ENCODE measurements around the gene POU2AF1.

Gene POU2AF1

DNA sequence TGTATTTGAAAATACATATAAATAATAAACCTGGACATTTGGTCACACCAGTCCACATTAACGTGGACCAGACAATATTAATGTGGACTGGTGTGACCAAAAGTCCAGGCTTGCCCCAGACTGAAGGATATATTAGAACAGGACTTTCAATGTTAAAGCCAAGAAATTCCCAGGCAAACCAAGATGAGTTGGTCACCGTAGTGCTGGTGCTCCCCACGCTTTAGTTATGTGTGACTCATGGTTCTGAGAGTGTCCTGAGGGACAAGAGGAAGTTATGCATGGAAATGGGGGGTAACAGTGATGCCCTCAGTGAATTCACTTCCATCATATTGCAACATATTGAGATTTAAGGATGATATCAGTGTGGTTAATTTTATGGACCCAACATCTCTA is 31.4 kb downstream of the POU2AF1 start:
- DNase-seq (ENCODE audit: low read depth in 2 of 2): peak in 1 of 2 experiments; percentile 6

DNA sequence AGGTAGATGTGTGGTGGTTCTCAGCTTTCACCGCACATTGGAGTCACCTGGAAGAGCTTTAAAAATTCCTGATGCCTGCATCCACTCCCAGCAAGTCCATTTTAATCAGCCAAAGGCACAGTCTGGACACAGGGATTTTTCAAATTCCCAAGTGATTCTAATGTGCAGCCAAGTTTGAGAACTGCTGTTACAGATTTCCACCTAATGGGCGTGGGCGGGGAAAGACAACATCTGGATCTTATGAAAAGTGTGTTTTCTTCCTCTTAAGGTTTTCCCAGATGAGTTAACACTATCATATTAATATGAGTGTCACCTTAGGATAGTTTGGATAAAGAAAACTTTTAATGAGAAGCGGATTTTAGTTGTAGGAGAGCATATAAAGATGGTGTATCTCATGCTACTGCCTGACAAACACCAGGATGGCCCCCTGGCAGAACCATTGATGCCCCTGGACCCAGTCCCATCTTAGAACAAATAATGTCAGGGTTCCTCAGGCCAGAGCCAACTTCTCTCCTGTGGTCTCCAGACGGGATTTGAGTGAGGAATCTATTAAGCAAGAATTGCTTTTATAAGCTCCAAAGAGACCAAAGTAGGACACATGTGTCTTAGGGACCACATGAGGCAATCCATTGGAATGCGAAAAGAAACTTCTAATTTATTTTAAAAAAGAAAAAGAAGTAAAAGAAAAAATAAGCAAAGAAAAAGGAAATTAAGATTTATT is 31.9 kb downstream of the POU2AF1 start:
- DNase-seq (ENCODE audit: low read depth in 2 of 2): no peak

DNA sequence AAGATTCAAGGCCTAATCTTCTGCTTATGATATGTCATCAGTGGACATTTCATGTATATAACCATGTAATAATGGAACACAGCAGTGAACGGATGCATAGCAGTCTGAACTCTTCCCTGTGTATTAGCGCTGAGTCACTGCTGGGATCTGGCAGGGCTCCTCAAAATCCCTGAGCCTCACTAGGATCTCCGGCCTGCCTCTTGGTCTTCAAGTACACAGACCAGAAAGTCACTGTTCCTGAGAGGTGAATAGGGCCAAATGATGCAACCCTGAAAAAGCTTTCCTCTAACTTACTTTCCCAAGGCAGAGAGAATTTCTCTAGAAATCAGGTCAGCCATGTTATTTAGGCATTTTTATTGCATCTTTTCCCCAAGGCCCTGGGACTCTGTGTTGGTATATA is 35.0 kb downstream of the POU2AF1 start:
- peak; percentile 56 to 60 for DNase-seq (ENCODE audit: low read depth in 2 of 2)

DNA sequence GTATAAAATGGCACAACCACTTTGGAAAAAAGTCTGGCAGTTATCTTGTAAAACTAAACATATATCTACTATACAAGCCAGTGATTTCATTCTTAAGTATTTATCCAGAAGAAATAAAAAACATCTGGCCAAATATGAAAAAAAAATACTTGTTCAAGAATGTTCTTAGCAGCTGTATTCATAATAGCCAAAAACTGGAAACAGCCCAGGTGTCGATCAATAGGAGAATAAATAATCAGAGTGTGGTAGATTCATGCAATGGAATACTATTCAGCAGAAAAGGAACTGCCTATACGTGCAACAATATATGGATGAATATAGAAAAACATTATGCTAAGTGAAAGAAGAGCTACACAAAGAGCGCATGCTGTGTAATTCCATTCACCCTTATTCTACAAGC is 36.7 kb downstream of the POU2AF1 start:
- no peak for DNase-seq (ENCODE audit: low read depth in 2 of 2)

DNA sequence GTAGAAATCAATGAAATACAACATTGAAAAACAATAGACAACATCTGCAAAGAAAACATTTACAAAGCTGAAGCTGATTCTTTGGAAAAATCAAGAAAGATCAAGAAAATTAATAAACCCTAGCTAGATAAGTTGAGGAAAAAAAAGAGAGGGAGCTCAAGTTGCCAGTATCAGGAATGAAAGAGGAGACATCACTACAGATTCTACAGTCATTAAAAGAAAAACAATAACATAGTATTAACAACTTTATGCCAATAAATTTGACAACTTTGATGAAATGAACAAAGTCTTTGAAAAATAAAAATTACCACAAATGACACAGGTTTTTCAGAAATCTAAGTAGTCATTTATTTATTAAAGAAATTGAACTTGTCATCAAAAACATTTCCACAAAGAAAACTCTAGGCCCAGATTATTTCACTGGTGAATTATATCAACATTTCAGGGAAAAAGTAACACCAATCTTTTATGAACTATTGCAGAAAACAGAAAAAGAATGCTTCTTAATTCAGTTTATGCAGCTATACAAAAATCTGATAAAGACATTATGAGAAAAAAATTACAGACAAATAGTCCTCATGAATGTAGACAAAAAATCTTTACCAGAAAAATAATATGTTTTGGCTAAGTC is 39.2 kb downstream of the POU2AF1 start:
- no peak for DNase-seq (ENCODE audit: low read depth in 2 of 2)

DNA sequence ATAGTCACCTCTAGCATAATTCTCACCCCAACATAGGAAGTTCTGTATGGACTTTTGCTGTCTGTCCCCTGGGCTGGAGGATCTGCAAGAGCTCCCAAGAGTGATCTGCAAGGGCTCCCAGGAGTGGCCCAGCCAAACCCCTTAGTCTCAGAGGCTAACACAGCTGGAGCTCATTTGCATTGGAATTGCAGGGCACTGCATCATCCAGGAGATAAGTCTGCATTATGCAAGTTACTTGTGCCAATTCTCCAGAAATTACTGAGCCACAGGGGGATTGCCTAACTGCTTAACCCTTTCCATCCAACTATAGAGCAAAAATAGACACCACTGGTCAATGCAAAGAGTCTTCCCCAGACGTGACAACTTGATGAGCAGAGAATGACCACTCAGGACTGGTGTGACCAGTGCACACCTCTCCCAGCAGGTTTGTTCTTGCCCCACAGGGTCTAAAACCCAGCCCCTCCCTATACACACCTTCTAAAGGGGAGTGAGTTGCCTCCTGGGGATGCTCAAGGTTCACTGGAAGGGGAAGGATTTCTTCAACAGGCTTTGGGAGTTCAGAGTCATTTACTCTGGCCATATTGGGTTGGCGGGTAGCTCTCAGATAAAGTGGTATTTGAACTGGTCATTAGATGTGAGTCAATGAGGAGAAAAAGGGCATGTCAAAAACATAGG is 42.4 kb downstream of the POU2AF1 start:
- DNase-seq (ENCODE audit: low read depth in 2 of 2): peak; percentile 53 to 57

DNA sequence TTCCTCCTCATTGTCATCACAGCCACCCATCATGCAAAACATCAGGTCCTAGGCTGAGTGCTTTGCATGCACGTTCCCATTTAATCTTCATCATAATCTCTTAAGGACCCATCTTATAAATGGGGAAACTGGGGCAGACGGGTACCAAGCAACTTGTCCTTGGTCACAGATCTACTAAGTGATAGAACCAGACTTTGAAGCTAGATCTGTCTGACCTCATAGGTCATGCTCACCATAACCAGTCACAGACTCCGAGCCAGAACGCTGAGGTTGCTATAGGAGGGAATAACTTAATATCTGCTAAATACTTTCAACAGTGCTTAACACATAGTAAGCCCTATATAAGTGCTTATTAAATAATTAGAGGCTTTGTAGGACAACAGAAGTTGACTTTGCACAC is 43.0 kb downstream of the POU2AF1 start:
- no peak for DNase-seq (ENCODE audit: low read depth in 2 of 2)

DNA sequence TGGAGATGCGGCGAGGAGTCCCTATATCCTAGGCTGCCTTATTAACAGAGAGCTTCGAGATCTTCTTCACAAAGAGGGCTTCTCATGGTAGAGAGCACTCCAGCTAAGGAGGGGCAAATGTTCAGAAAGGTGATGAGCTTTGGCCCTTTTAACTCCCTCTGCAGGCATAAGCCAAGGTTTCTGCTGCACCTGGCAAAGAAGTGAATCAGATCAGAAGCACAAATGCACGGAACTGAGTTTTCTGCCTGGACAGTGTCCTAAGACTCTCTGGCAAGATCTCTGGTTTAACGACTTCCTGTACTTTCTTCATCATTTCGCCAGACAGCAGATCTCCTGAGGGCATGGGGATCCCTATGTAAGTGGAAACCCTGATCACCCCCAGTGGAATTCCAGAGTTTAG is 43.5 kb downstream of the POU2AF1 start:
- DNase-seq (ENCODE audit: low read depth in 2 of 2): no peak

DNA sequence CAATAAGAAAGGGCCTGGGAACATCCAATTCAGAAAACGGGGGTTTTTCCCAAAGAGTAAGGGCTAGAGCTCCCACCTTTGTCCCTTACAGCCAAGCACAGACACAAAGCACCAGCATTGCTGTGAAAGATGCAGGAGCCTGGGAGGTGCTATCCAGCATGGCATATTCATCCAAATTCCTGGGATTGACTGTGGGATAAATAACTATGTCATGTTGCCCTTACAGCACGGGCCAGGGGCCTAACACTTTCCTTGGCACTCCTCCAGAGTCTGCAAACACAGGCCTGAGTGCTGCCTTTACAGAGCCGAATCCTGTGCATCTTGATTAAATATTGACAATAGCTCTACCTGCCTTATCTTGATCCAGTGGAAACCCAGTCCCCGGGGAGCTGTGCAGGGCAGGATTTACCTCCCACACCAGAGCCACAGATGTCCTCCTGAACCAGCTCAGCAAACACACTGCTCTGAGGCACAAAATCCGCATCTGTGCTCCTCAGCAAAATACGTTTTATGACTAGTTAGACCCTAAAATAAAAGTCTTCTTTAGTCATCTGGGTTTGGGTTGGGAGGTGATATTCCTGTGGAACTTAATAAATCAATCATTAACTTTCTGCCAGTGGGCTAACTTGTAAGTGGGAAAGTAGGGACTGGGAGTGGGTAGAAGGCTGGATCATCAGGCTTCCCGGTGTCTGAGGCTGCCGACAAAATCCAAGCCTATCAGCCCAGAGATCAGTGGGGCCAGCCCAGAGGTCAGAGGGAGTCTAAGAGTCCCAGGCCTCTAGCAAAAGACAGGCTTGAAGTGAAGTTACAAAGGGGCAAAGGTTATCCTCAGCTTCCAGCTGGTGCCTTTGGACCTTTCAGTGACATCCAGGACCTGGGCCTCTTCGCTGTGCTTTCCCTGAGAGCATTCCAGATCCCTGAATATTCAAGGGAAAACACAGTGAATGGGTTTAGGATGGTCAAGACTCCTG is 44.3 kb downstream of the POU2AF1 start:
- no peak for DNase-seq (ENCODE audit: low read depth in 2 of 2)

DNA sequence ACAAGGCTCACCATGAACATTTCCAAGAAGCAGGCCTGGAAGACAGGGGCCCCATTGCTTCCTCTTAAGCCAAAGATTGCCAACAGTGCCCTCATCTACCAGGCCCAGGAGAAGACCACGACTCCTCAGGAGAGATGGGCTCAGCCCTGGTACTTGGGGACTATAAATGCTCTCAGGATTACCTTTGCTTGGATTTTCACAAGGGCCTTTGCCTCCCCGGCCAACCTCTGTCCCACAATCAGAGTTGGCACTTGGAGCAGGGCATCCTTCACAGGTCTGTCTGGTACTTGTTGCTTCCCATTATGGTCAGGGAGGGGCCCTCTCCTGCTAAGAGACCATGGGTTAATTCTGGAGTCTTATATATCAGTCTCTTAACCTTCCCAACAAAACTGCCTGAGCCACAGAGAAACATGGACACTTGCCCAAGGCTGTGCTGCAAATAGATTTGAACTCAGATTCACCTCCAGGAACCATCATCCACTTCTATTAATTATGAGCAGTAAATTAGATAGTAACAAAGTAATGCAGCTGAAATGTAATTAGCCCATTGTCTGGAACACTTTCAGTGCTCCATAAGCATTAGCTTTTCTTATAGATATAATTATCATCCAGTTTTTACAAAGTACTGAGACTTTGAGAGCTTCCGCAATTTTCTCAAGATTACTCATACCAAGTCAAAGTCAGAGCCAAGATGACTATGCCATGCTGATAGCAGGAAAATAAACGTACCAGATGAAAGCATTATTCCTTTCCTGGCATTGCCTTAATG is 47.2 kb downstream of the POU2AF1 start:
- DNase-seq (ENCODE audit: low read depth in 2 of 2): no peak

DNA sequence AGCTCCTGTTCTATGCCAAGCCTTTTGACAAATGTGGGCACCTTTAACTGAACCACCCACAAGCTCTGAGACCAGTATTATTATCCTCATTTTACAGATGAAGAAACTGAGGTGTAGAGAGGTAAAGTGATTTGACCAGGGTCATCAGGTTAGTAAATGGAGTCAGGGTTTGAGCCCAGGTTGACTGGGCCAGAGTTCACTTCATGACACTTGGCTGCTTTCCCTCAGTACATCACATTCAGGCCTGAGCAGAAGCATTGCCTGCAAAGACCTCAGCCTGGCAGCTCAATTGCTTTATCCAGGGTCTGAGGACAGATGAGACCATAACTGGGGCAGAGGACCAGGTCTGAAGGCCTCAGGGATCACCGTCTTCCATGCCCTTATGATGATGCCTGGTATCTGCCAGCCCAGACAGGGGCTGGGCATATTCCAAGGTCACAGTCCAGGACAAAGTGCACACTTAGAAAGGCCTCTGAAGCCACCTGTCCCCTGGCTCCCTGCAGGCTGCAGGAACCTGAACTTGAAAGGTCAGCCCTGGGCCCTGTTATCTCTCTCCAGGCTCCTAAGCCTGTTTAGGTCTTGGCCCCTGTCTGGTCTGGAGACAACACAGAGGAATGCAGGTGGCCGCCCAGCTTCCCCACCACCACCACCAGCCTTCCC is 48.7 kb downstream of the POU2AF1 start:
- no peak for DNase-seq (ENCODE audit: low read depth in 2 of 2)

DNA sequence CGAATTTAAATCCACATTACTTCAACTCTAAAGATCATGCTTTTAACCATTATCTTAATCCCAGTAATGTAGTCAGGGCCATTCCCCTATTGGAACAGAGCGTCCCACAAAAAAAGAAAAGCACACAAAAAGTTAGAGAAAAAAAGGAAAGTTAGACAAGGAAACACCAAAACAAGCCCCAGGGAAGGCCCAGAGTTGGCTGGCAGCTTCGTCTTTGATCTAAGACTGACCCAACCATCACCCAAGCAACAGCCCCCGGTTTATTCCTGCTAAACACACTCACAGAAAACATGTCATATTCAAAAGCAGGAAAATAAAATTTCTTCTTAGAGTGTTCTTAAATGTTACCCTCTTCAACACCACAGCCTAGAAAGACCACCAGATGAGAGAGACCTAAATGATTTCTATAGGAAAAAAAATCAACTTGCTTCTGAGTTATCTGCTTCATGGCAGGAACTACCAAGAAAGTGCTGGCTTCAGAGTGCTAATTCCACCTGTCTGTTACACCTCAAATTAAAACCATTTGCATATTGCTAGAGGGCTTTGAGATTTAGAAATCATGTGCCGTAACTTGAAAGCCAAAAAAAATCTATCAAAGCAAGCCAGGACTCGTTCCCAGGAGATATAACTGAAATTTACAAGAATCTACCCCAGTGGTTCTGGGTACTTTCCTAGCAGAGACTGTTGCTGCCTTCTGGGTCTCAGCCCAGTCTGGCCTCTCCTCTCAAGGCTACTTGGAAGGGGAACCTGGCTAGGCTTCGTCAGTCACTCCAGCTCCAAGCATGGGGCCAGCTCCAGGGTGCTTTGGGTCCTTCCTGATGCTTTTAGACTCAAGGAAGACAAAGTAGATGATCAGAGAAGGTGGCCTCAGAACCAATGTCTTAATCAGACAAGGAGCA is 49.5 kb downstream of the POU2AF1 start:
- no peak for DNase-seq (ENCODE audit: low read depth in 2 of 2)

DNA sequence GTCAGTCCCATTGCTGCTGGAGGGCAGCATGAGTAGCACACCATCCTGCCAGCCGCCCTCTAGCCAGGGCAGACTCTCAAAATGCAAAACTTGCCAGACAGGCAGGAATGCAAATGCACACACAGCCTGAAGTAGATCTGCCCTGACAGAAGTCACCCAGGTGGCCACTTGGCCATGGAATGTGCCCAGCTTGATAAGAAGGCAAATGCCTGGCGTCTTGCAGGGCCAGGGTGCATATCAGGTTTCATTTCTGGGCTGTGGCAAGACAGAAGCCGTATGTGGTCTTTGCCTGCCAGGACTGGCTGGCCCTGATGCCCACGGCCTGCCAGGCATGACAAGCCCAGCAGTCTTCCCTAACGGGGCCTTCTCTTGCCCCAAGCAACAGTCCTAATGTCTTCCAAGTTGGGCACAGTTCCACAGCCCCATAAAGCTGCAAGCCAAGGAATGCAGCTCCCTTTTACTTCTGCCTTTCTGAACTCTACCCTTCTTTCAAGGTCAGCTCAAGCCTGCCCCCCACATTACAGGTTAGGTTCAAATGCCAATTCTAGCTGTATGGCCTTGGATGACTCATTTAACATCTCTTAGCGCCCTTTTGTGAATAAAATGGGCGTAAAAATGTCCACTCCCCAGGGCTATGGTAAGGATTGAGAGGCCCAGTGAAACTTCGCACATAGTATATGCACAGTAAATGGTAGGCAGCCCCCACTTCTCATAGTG is 51.0 kb downstream of the POU2AF1 start:
- DNase-seq (ENCODE audit: low read depth in 2 of 2): no peak

DNA sequence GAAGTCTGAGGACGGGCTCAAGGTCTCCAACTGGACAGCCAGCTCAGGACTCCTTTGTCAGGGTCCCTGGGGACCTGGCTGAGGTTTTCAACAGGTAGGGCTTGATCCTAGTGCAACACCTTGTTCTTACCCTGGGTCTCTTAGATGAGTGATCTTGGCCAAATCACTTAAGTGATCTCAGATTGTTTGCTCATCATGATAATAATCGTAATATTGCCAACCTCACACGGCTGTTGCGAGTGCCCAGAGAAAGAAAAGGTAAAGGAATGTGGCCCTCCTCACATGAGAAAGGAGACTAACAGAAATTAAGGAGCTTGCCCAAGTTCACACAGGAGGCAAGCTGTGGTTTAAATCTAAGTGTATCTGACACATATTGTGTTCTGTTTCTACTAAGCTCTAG is 52.3 kb downstream of the POU2AF1 start:
- no peak for DNase-seq (ENCODE audit: low read depth in 2 of 2)

DNA sequence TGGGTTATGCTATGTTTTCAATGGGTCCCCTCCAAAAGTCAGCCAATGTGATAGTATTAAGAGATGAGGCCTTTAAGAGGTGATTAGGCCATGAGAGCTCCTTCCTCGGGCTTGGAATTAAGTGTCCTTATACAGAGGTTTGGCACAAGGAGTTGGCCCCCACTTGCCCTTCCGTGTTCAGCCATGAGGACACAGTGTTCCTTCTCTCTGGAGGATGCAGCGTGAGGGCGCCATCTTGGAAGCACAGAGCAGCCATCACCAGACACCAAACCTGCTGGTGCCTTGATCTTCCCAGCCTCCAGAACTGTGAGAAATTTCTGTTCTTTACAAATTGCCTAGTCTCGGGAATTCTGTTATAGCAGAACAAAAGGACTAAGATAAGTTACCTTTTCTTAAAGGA is 53.8 kb downstream of the POU2AF1 start:
- DNase-seq (ENCODE audit: low read depth in 2 of 2): no peak

DNA sequence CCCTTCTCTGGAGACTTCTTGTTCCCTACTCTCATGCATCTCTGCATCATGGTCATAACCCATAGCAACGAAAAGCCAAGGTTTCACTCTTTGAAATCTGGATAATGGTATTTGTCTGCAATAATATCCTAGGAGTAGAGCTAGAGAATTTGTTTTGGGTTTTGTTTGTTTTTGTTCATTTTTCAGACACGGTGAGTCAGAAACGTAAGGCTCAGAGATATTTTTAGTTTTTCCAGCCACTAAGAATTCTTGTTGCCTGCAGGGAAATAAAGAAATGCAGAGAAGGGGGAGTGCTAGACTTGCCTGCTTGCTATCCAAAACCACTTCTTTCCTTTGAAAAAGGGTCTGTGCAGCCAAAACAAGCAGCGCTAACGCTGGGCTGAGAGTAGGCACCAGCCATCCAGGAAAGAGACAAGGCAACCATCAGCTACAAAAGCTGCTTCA is 54.8 kb downstream of the POU2AF1 start:
- peak in 1 of 2 experiments; percentile 7 for DNase-seq (ENCODE audit: low read depth in 2 of 2)

DNA sequence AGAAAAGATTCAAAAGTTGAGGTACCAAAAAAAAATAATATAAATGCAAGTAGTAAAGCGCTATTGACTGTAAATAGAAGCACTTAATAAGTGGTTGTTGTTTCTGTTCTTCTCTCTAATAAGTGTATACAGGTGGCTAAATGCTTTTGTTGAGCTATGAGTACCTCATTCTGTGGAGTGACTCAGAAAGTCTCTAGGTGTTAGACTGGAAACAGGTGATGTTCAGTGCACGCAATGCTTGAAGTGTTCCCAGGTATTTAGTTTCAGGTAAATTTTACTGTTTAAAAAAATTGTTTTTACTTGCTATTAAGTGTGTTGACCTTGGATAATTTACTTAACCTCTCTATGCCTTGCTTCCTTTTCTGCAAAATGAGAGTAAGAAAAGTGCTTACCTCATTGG is 56.5 kb downstream of the POU2AF1 start:
- DNase-seq (ENCODE audit: low read depth in 2 of 2): no peak

DNA sequence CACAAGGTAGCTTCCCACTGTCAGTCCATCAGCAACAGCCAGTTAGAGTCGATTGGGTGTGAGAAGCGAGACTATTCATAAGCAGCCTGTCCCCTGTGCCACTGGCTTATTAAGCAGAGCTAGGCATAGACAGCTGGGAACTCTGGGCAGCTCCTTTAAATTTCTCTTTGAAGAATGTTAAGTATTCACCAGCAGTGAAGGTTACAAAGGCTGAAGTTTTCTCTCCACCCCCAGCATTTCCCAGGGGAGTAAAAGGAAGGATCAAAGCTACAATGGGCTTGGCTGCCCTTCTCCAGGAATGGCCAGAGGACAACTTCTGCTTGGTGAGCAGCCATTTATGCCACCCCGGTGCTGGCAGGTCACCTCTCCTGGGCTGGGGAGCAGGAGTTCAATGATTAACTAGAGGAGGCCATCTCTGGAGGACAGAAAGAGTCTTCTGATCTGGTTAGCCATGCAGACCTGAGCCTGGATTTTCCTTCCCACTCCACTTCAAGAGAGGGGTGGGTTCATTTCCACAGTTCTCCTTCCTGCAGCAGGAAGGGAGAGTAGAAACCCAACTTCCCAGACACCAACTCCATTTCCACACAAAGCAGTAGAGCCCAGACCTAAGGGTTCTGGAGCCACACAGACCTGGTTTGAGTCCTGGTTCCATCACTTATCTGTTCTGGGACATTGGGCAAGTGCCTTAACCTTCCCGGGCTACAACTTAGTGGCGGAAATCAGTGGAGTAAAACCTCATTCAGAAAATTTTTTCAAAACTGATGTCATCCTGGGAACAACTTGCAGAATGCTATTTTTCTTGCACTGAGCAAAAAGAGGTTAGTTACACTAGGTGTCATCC is 58.1 kb downstream of the POU2AF1 start:
- no peak for DNase-seq (ENCODE audit: low read depth in 2 of 2)
